PC-9 (cell line): ENCODE results near the gene METTL15. TPM values are rescaled to one million over a fixed set of nuclear protein-coding genes. Genes with fewer than 3 reads are reported as not detected.

Source experiments
- BruUV-seq: library from RNA; stranded (reverse); fragments of 400-500 nt; replicated peaks from 2 replicates; lab custom pipeline; 2021; lab: Mats Ljungman, UMichigan
- CTCF ChIA-PET: fragments of 300-600 bp; sonication (Branson Sonifier 250); formaldehyde crosslinking; loops from one replicate; lab custom pipeline; 2022; ENCODE audit warnings: antibody characterized with exemption; lab: Charles Lee
- POLR2A ChIA-PET: fragments of 300-600 bp; sonication (Branson Sonifier 250); formaldehyde crosslinking; loops from one replicate; lab custom pipeline; 2022; ENCODE audit warnings: antibody characterized with exemption; ENCODE audit not compliant: unreplicated experiment; lab: Charles Lee
- DNase-seq, 2 experiments: peaks; one replicate each; pipeline versions ENCODE4 v3.0.0 to v3.0.0-alpha.2; 2015 to 2022; ENCODE audit warnings: mixed read lengths in 1 of 2
- H2AFZ ChIP-seq: fragments of 200-600 bp; sonication (generic); 2 replicates; pipeline ENCODE4 v1.8.1; 2017; ENCODE audit warnings: antibody characterized with exemption
- H3F3A ChIP-seq: fragments of 200-600 bp; sonication (generic); 2 replicates; pipeline ENCODE4 v1.8.1; 2017; ENCODE audit warnings: antibody characterized with exemption, mild to moderate bottlenecking, low read depth; ENCODE audit not compliant: insufficient read depth
- H3K27ac ChIP-seq: fragments of 200-600 bp; sonication (generic); 2 replicates; pipeline ENCODE4 v1.6.1; 2016; ENCODE audit warnings: mixed run types
- H3K27me3 ChIP-seq: fragments of 200-600 bp; sonication (generic); 2 replicates; pipeline ENCODE4 v1.6.1; 2016; ENCODE audit warnings: low read depth, mixed run types; ENCODE audit not compliant: insufficient read depth
- H3K36me3 ChIP-seq: fragments of 200-600 bp; sonication (generic); 2 replicates; pipeline ENCODE4 v1.6.1; 2016; ENCODE audit warnings: low read depth, mixed run types
- H3K4me1 ChIP-seq: fragments of 200-600 bp; sonication (generic); replicated peaks from 2 replicates; pipeline ENCODE4 v1.6.1; 2016; ENCODE audit warnings: mixed run types; ENCODE audit not compliant: insufficient read depth
- H3K4me2 ChIP-seq: fragments of 200-600 bp; sonication (generic); 2 replicates; pipeline ENCODE4 v1.6.1; 2017; ENCODE audit warnings: mixed run types
- H3K4me3 ChIP-seq: fragments of 200-600 bp; sonication (generic); 2 replicates; pipeline ENCODE4 v1.6.1; 2016; ENCODE audit warnings: mixed run types
- H3K79me2 ChIP-seq: fragments of 200-600 bp; sonication (generic); 2 replicates; pipeline ENCODE4 v1.6.1; 2017; ENCODE audit warnings: low read depth, mixed run types
- H3K9me2 ChIP-seq: fragments of 200-600 bp; sonication (generic); 2 replicates; pipeline ENCODE4 v1.8.1; 2017; ENCODE audit warnings: mild to moderate bottlenecking; ENCODE audit not compliant: insufficient read depth
- H3K9me3 ChIP-seq: fragments of 200-600 bp; sonication (generic); 2 replicates; pipeline ENCODE4 v1.8.1; 2016; ENCODE audit warnings: low read depth; ENCODE audit not compliant: insufficient read depth
- H4K20me1 ChIP-seq: fragments of 200-600 bp; sonication (generic); 2 replicates; pipeline ENCODE4 v1.8.1; 2017; ENCODE audit not compliant: insufficient read depth
- EZH2 ChIP-seq: fragments of 200-600 bp; sonication (generic); IDR thresholded peaks from 2 replicates; pipeline ENCODE4 v1.8.0; 2017; ENCODE audit warnings: antibody characterized with exemption, low read depth
- intact Hi-C: fragments of 100-400 bp; cut with micrococcal nuclease; formaldehyde crosslinking; loops from one replicate; pipeline ENCODE4 v1.10.0; 2022; ENCODE audit not compliant: unreplicated experiment
- total RNA-seq: library from RNA; stranded (reverse); gene quantifications from 2 replicates; pipeline ENCODE4 v1.2.3, GENCODE V29; 2021
- TF ChIP-seq, protein P1 (sequence below): fragments of 200-600 bp; sonication (generic); conservative IDR thresholded peaks from 2 replicates; pipeline ENCODE4 v1.6.1; 2017; ENCODE audit warnings: mixed run types, antibody characterized with exemption, mild to moderate bottlenecking, moderate library complexity

METTL15 gene
- total RNA-seq, 1 experiment from 2014 or later = 19.9 TPM

DNA sequence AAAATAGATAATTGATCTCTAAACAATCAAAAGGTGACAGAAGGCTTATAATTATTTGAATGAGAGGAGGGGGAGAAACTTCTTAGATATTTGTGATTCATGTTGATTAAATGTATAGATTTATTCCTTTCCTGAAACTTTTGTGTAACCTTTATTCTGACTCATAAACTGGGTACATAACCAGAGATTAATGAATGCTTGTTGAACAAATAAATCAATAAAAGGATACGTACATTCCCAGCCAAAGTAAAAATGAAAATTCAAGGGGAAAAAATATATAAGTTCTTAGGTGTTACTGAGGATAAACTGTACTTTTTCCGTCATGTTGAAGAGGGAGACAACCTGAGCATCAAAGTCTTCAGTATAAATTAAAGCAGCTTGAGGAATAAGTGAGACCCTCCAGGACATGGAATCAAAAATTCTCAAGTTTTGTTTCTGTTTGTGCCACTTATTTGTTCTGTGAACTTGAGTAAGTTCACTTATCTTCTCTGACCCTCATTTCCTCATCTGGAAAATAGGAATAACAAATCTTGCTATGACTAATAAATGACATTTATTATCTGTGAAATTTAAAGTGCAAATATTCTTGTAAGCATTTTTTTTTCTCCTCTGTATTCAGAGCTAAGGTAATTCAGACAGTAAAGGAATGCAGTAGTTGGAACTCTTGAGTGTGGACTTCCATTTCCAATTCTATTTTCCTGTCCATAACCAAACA, 195.4 kb downstream of the METTL15 start:
- H3K9me2 ChIP-seq = no peaks in the 10 kb centered on the region
- H3K27me3 ChIP-seq = no peaks in the 10 kb centered on the region
- no peak overlapping the region for H3K4me2 ChIP-seq
- POLR2A ChIA-PET = no interaction called here
- no peaks in the 10 kb centered on the region for H3F3A ChIP-seq
- H3K4me1 ChIP-seq = no peaks in the 10 kb centered on the region
- intact Hi-C loops = no loop called here
- DNase-seq = peak in 1 of 2 experiments; percentile 54
- no peak overlapping the region for H3K27ac ChIP-seq
- no TSS peak for BruUV-seq
- no peak overlapping the region for H2AFZ ChIP-seq
- no peaks in the 10 kb centered on the region for H3K79me2 ChIP-seq
- CTCF ChIA-PET = no interaction called here
- no peak overlapping the region for H3K4me3 ChIP-seq
- no peaks in the 10 kb centered on the region for H3K9me3 ChIP-seq
- no peaks in the 10 kb centered on the region for H3K36me3 ChIP-seq
- no peak for TF ChIP-seq EZH2
- TF ChIP-seq, protein P1, sequence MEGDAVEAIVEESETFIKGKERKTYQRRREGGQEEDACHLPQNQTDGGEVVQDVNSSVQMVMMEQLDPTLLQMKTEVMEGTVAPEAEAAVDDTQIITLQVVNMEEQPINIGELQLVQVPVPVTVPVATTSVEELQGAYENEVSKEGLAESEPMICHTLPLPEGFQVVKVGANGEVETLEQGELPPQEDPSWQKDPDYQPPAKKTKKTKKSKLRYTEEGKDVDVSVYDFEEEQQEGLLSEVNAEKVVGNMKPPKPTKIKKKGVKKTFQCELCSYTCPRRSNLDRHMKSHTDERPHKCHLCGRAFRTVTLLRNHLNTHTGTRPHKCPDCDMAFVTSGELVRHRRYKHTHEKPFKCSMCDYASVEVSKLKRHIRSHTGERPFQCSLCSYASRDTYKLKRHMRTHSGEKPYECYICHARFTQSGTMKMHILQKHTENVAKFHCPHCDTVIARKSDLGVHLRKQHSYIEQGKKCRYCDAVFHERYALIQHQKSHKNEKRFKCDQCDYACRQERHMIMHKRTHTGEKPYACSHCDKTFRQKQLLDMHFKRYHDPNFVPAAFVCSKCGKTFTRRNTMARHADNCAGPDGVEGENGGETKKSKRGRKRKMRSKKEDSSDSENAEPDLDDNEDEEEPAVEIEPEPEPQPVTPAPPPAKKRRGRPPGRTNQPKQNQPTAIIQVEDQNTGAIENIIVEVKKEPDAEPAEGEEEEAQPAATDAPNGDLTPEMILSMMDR = no peak
- H4K20me1 ChIP-seq = no peaks in the 10 kb centered on the region

DNA sequence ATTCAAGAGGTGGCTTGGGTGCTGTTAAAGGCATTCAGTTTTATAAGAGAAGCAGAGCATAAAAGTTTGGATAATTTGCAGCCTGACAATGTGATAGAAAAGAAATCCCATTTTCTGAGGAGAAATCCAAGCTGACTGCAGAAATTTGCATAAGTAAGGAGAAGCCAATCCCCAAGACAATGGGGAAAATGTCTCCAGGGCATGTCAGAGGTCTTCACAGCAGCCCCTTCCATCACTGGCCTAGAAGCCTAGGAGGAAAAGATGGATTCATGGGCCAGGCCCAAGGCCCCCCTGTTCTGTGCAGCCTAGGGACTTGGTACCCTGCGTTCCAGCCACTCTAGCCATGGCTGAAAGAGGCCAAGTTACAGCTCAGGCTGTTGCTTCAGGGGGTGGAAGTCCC, 207.3 kb downstream of the METTL15 start:
- H3K79me2 ChIP-seq = no peaks in the 10 kb centered on the region
- no peak overlapping the region for H3K4me2 ChIP-seq
- H3K9me3 ChIP-seq = no peaks in the 10 kb centered on the region
- H3K27me3 ChIP-seq = no peaks in the 10 kb centered on the region
- no peaks in the 10 kb centered on the region for H3K36me3 ChIP-seq
- DNase-seq = no peak
- ChIA-PET CTCF (no interaction called here), POLR2A (no interaction called here)
- H2AFZ ChIP-seq = no peak overlapping the region
- no peaks in the 10 kb centered on the region for H3F3A ChIP-seq
- BruUV-seq = no TSS peak
- no peak overlapping the region for H3K4me3 ChIP-seq
- no peak for TF ChIP-seq EZH2
- H3K4me1 ChIP-seq = no peaks in the 10 kb centered on the region
- no peaks in the 10 kb centered on the region for H4K20me1 ChIP-seq
- no peak overlapping the region for H3K27ac ChIP-seq
- intact Hi-C loops = no loop called here
- H3K9me2 ChIP-seq = no peaks in the 10 kb centered on the region

DNA sequence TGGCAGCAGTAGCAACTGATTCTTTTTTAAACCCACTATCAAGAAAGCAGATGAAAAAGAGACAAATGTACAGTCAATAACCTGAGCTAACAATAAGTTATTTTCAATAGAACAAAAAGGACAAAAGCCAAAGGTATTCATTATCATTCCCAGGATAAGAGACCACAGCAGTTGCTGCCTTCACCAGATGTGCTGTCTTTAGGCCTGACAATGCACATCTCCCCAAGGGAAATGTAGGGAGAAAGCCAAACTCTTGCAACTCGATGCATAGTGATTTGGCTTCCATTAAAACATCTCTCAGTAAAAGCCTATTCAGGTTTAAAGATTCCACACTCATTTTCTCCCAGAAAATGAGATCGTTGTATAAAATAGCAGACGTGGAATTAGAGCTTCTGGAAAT, 210.7 kb downstream of the METTL15 start:
- intact Hi-C loops = no loop called here
- Histone ChIP-seq H3K9me2 (no peaks in the 10 kb centered on the region; the same call in 1 of the 2 replicates), H3K4me1 (no peaks in the 10 kb centered on the region), H3K36me3 (no peaks in the 10 kb centered on the region), H3K27me3 (no peaks in the 10 kb centered on the region), H4K20me1 (no peaks in the 10 kb centered on the region), H3K79me2 (no peaks in the 10 kb centered on the region), H3K27ac (no peak overlapping the region), H3K4me3 (no peak overlapping the region), H3K9me3 (no peaks in the 10 kb centered on the region), H3K4me2 (no peak overlapping the region), H3F3A (no peaks in the 10 kb centered on the region), H2AFZ (no peak overlapping the region)
- ChIA-PET CTCF (no interaction called here), POLR2A (no interaction called here)
- no peak for DNase-seq
- no TSS peak for BruUV-seq
- TF ChIP-seq, protein P1 = no peak
- TF ChIP-seq EZH2 = no peak
